HS-5 (cell line): ENCODE results near the gene GLG1.
"Not testable (repeated sequence)": the region's sequence is repeated elsewhere in the genome, so short reads cannot be mapped to it uniquely, and the experiment has no call there.

Experiments
- DNase-seq: peaks from one replicate; pipeline ENCODE4 v3.0.0-alpha.2; 2012; ENCODE audit warnings: low read depth

The GLG1 gene

DNA sequence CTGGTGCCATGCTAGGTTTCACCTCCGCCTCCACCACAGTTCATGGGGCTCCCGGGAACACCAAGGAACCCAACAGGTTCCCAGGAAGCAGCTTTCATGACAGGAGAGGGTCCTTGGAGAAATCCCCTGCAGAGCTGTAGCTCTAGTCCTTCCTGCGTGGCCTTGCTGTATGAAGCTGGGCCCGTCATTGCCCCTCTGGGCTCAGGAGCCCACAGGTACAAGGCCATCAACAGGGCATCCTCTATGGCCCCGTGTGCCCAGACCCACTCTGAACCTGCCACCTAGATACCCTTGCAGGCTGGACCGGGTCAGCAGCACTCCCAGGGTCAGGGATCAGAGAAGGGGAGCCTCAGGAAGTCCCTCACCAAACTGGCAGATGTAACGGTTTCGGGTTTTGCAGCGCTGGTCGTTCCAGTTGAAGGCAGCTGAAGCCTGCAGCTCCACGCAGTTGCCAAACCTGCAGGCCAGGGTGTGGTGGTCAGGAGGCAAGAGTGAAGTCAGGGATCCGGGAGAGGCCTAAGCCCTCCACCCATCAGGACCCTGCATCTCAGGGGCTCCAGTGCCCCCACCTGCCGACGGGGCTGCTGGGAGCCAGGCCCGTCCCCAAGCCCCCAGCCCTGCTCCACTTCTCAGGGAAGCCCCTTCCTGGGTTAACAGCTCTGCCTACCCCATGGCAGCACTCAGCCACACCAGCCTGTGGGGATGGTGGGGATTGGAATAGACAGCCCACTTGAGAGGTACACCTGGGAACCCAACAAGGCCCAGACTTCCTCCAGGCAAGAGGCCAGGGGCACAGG lies 197.5 kb downstream of the GLG1 start:
- DNase-seq: not testable (repeated sequence)

- DNase-seq: not testable (repeated sequence)
Measured at GRCh38 chr16:74407362-74407705, 199.6 kb downstream of the GLG1 start.

DNA sequence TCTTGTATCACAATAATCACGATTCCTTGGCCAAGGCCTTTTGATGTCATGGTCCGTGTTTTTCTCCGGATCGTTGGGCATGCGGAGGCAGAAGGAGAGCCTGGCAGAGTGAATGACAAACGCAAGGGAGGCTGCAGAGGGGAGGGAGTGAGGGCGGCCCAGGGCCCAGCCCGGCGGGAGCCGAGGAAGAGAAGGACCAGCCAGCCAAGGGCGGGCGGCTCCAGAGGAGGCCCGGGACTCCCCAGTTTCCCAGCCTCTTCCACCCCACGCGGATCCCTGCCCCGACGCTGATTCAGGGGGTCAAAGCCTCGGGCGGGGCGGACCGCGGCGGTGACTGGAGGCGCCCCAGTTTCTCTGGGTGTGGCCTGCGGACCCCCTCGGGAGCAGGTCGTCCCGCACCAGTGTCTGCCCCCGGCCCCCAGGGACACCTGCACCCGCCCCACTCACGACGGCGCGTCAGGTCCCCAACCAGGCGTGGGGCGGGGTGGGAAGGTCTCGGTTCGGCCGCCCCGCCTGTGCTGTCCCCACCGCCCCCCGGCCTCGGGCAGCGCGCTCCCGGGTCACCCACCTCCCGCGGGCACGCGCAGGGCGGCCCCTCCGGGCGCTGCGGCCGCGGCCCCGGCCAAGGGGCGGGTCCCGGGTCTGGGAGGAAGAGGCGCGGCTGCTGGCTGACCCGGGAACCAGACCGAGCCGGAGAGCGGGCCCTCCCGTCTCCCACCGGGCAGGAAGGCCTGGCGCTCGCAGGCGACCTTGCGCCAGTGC lies 200.1 kb downstream of the GLG1 start:
- not testable (repeated sequence) for DNase-seq

- DNase-seq: not testable (repeated sequence)
Measured at GRCh38 chr16:74404148-74404933, 202.6 kb downstream of the GLG1 start.

- DNase-seq: not testable (repeated sequence)
Measured at GRCh38 chr16:74400238-74400637, 206.7 kb downstream of the GLG1 start.

- DNase-seq: not testable (repeated sequence)
Measured at GRCh38 chr16:74398212-74398895, 208.6 kb downstream of the GLG1 start.
